ENCODE data around the gene PTCD3.

DNA sequence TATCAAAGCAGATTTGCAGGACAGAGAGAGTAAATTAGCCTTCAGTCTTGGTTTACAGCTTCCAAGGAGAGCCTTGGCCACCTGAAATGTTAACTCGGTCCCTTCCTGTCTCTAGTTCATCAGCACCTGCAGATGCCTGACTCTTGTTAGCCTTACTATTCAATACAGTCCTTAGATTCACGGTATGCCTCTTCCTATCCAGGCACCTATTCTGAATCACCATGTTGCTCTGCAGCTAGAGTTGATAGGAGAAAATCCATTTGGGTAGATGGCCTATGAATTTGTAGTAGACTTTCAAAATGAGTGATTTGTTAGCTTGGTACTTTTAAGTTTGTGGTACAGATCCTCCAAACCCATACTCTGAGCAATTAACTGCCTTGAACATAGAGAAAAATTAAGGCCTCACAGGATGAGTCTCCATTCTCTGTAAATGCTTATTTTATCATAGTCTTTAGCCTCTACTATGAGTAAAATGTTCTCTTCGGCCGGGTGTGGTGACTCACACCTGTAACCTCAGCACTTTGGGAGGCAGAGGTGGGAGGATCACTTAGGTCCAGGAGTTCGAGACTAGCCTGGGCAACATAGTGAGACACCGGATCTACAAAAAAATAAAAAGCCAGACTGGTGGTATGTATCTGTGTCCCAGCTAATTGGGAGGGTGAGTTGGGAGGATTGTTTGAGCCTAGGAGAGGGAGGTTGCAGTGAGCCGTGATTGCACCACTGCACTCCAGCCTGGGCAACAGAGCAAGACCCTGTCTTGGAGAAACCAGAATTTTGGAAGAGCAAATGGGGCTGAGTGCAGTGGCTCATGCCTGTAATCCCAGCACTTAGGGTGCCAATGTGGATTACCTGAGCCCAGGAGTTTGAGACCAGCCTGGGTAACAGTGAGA lies 32.9 kb downstream of the PTCD3 start:
- TF ChIP-seq, protein P1, sequence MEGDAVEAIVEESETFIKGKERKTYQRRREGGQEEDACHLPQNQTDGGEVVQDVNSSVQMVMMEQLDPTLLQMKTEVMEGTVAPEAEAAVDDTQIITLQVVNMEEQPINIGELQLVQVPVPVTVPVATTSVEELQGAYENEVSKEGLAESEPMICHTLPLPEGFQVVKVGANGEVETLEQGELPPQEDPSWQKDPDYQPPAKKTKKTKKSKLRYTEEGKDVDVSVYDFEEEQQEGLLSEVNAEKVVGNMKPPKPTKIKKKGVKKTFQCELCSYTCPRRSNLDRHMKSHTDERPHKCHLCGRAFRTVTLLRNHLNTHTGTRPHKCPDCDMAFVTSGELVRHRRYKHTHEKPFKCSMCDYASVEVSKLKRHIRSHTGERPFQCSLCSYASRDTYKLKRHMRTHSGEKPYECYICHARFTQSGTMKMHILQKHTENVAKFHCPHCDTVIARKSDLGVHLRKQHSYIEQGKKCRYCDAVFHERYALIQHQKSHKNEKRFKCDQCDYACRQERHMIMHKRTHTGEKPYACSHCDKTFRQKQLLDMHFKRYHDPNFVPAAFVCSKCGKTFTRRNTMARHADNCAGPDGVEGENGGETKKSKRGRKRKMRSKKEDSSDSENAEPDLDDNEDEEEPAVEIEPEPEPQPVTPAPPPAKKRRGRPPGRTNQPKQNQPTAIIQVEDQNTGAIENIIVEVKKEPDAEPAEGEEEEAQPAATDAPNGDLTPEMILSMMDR (conservative IDR thresholded peaks at IDR 0.05 in 1 of 2, IDR thresholded peaks at IDR 0.05 in 1 of 2; ENCODE audit: low read depth in 1 of 2, low read length in 2 of 2): no peak
- no peak for TF ChIP-seq EZH2 (IDR thresholded peaks at IDR 0.05; ENCODE audit: low read length, missing control alignments)
